K562 (cell line): Measurements from ENCODE around the gene INPP4B. TPM values are rescaled to one million over a fixed set of nuclear protein-coding genes. Genes with fewer than 3 reads are reported as not detected.

ENCODE experiments used
- ATAC-seq: fragments of 200-7000 bp; cut with Tn5 transposase; 3 replicates; pipeline ENCODE4 v1.9.1; 2020; ENCODE audit warnings: moderate library complexity
- BruUV-seq: library from RNA; stranded (reverse); fragments of 400-500 nt; replicated peaks from 2 replicates; lab custom pipeline; 2021; lab: Mats Ljungman, UMichigan
- CTCF ChIA-PET: fragments of 300-600 bp; formaldehyde crosslinking; extraction: SDS; loops from one replicate; lab custom pipeline; 2021; ENCODE audit warnings: low intra/inter-chr PET ratio; lab: Yijun Ruan, JAX
- POLR2A ChIA-PET: fragments of 300-600, 350-650 bp; sonication (Branson Sonifier 250); formaldehyde crosslinking; extraction: SDS; loops from one replicate; lab custom pipeline; 2021; ENCODE audit warnings: antibody characterized with exemption, inconsistent platforms; lab: Yijun Ruan, JAX
- DNase-seq, 4 experiments: peaks; one replicate each; pipeline versions ENCODE4 v3.0.0 to v3.0.0-alpha.2; 2011 to 2018; ENCODE audit warnings: low spot score in 3 of 4, mixed read lengths in 3 of 4; ENCODE audit errors: extremely low read depth in 1 of 4
- FAIRE-seq: peaks from 2 replicates; lab custom pipeline; 2011; peaks lifted over from hg19 to GRCh38; lab: Jason Lieb, UNC
- H2AFZ ChIP-seq: 2 replicates; pipeline ENCODE4 v1.6.0; 2011; ENCODE audit warnings: low read depth, low read length, control low read depth, inconsistent platforms
- H3K27ac ChIP-seq: fragments of 200-600 bp; 3 replicates; pipeline ENCODE4 v1.8.0; 2011; ENCODE audit warnings: low read depth, mild to moderate bottlenecking, control low read depth, inconsistent platforms, low read length, moderate library complexity, mixed read lengths; ENCODE audit errors: extremely low read depth
- H3K27me3 ChIP-seq, 2 experiments: fragments of 300-600 bp in 1 of 2; 2 replicates in 1 of 2; 3 replicates in 1 of 2; pipeline versions ENCODE4 v1.6.0 to v1.8.0; 2011; ENCODE audit warnings: inconsistent platforms in 2 of 2, low read length in 2 of 2, mild to moderate bottlenecking in 1 of 2, mixed read lengths in 1 of 2, moderate library complexity in 1 of 2; ENCODE audit not compliant: control insufficient read depth in 2 of 2, insufficient read depth in 2 of 2
- H3K36me3 ChIP-seq: fragments of 300-600 bp; 3 replicates; pipeline ENCODE4 v1.8.0; 2011; ENCODE audit warnings: mild to moderate bottlenecking, low read length, inconsistent platforms; ENCODE audit not compliant: control insufficient read depth, insufficient read depth
- H3K4me1 ChIP-seq, 2 experiments: fragments of 200-600 bp in 1 of 2; replicated peaks in 1 of 2; 2 replicates in 1 of 2; 3 replicates in 1 of 2; pipeline versions ENCODE4 v1.5.1 to v1.8.0; 2011; ENCODE audit warnings: inconsistent platforms in 2 of 2, low read length in 2 of 2, mild to moderate bottlenecking in 1 of 2, mixed read lengths in 1 of 2, moderate library complexity in 1 of 2; ENCODE audit not compliant: control insufficient read depth in 2 of 2, insufficient read depth in 2 of 2
- H3K4me2 ChIP-seq: 2 replicates; pipeline ENCODE4 v1.6.1; 2011; ENCODE audit warnings: low read length, control low read depth, inconsistent platforms, mixed read lengths; ENCODE audit not compliant: insufficient read depth
- H3K4me3 ChIP-seq: fragments of 200-600 bp; sonication (generic), shearing (Covaris generic); 2 replicates; pipeline ENCODE4 v1.5.1; 2016; ENCODE audit warnings: control low read depth, inconsistent platforms
- H3K79me2 ChIP-seq: fragments of 200-600 bp; 3 replicates; pipeline ENCODE4 v1.8.0; 2011; ENCODE audit warnings: low read length, inconsistent platforms; ENCODE audit not compliant: control insufficient read depth, insufficient read depth
- H3K9ac ChIP-seq, 2 experiments: 2 replicates each; pipeline versions ENCODE4 v1.6.0 to v1.6.1; 2011; ENCODE audit warnings: low read depth in 2 of 2, low read length in 2 of 2, control low read depth in 1 of 2, inconsistent platforms in 1 of 2, mild to moderate bottlenecking in 1 of 2, mixed read lengths in 1 of 2; ENCODE audit not compliant: insufficient read depth in 1 of 2
- H3K9me1 ChIP-seq: one replicate; pipeline ENCODE4 v1.6.0; 2011; ENCODE audit warnings: inconsistent platforms, mild to moderate bottlenecking, low read length, moderate library complexity; ENCODE audit not compliant: control insufficient read depth, insufficient read depth
- H3K9me3 ChIP-seq: replicated peaks from 2 replicates; pipeline ENCODE4 v1.5.1; 2011; ENCODE audit warnings: low read depth, low read length, inconsistent platforms; ENCODE audit not compliant: control insufficient read depth, insufficient read depth
- H4K20me1 ChIP-seq: replicated peaks from 2 replicates; pipeline ENCODE4 v1.6.1; 2011; ENCODE audit warnings: low read length, inconsistent platforms, mixed read lengths; ENCODE audit not compliant: control insufficient read depth, insufficient read depth
- BCOR ChIP-seq: fragments of 450-650 bp; IDR thresholded peaks from 2 replicates; pipeline ENCODE4 v1.6.1; 2016
- C11orf30 ChIP-seq: fragments of 450-650 bp; IDR thresholded peaks from 2 replicates; pipeline ENCODE4 v1.6.1; 2016; ENCODE audit warnings: low read depth, mild to moderate bottlenecking
- MAFK ChIP-seq: IDR thresholded peaks from 2 replicates; pipeline ENCODE4 v1.6.1; 2011; ENCODE audit warnings: low read length, improper control_type of control experiment
- NFATC3 ChIP-seq: fragments of 450-650 bp; IDR thresholded peaks from 2 replicates; pipeline ENCODE4 v1.6.1; 2017; ENCODE audit warnings: mild to moderate bottlenecking
- NFE2L1 ChIP-seq: fragments of 450-650 bp; IDR thresholded peaks from 2 replicates; pipeline ENCODE4 v1.6.1; 2016; ENCODE audit warnings: missing genetic modification characterization, low read depth, mild to moderate bottlenecking, missing compliant biosample characterization, moderate library complexity, borderline replicate concordance
- PBX2 ChIP-seq, 2 experiments: IDR thresholded peaks in 1 of 2; conservative IDR thresholded peaks in 1 of 2; 2 replicates each; pipeline ENCODE4 v1.6.1; 2016; ENCODE audit warnings: low read depth in 2 of 2, mild to moderate bottlenecking in 1 of 2, missing compliant biosample characterization in 1 of 2, missing genetic modification characterization in 1 of 2, moderate library complexity in 1 of 2
- SMAD2 ChIP-seq: fragments of 150-350 bp; IDR thresholded peaks from 2 replicates; pipeline ENCODE4 v1.6.1; 2014; ENCODE audit warnings: low read depth, mild to moderate bottlenecking, low read length
- STAT5B ChIP-seq: fragments of 250-450 bp; sonication (Bioruptor Pico); IDR thresholded peaks from 2 replicates; pipeline ENCODE4 v1.8.0; 2021; ENCODE audit warnings: mild to moderate bottlenecking, inconsistent platforms
- STAT6 ChIP-seq: sonication (generic); formaldehyde crosslinking; IDR thresholded peaks from 2 replicates; pipeline ENCODE4 v1.8.1; 2023; ENCODE audit warnings: mild to moderate bottlenecking, missing genetic modification reagents
- ZBTB1 ChIP-seq: sonication (generic); formaldehyde crosslinking; IDR thresholded peaks from 2 replicates; pipeline ENCODE4 v1.8.1; 2023; ENCODE audit warnings: missing genetic modification reagents, low read depth, mild to moderate bottlenecking, borderline replicate concordance
- ZBTB5 ChIP-seq: fragments of 450-650 bp; IDR thresholded peaks from 2 replicates; pipeline ENCODE4 v1.6.1; 2017; ENCODE audit warnings: antibody characterized with exemption
- ZNF232 ChIP-seq: sonication (generic); formaldehyde crosslinking; IDR thresholded peaks from 2 replicates; pipeline ENCODE4 v1.8.0; 2022; ENCODE audit warnings: mild to moderate bottlenecking, missing genetic modification reagents
- ZNF263 ChIP-seq: sonication (generic); formaldehyde crosslinking; IDR thresholded peaks from 2 replicates; pipeline ENCODE4 v1.8.0; 2022; ENCODE audit warnings: mild to moderate bottlenecking, missing genetic modification reagents, borderline replicate concordance
- ZNF75A ChIP-seq: fragments of 450-650 bp; formaldehyde crosslinking; IDR thresholded peaks from 2 replicates; pipeline ENCODE4 v1.4.0; 2020; ENCODE audit warnings: mild to moderate bottlenecking
- ZNF764 ChIP-seq: fragments of 250-450 bp; sonication (Bioruptor Pico); IDR thresholded peaks from 2 replicates; pipeline ENCODE4 v1.4.0; 2020; ENCODE audit warnings: low read depth, mild to moderate bottlenecking, moderate library complexity
- WGBS: fragments of 100-300 bp; shearing (Covaris generic); methylation state at CpG from one replicate; pipeline ENCODE4 v1.1.6; 2016; ENCODE audit warnings: low coverage, mixed read lengths; ENCODE audit not compliant: insufficient coverage; ENCODE audit errors: missing lambda C conversion rate; 5-methylcytosine and 5-hydroxymethylcytosine counted together
- in situ Hi-C: fragments of 300-500 bp; cut with MboI; formaldehyde crosslinking; loops from 4 replicates; pipeline ENCODE4 v1.15.0; 2018; ENCODE audit warnings: inconsistent platforms, mixed read lengths
- intact Hi-C: fragments of 100-400 bp; cut with micrococcal nuclease; formaldehyde crosslinking; loops from 2 replicates; pipeline ENCODE4 v1.14.2; 2022
- polyA plus RNA-seq, 8 experiments: library from polyadenylated mRNA; depleted of rRNA in 4 of 8; stranded (reverse) in 5 of 8; unstranded in 3 of 8; fragments of >200 nt; fragmentation: Nextera tagmentation in 2 of 8; fragmentation: Illumina TruSeq in 1 of 8; extraction: Ambion mirVana in 2 of 8; extraction: Trizol in 1 of 8; gene quantifications; 2 replicates each; pipeline versions ENCODE4 v1.2.1 to v1.2.3, GENCODE V29; 2011 to 2014; ENCODE audit warnings: inconsistent platforms in 1 of 8, missing spikeins in 1 of 8
- total RNA-seq, 7 experiments: library from RNA; depleted of rRNA in 6 of 7; stranded (reverse); fragments of >200 nt in 6 of 7; fragmentation: Illumina TruSeq in 2 of 7; extraction: Trizol in 2 of 7; gene quantifications; 2 replicates each; pipeline versions ENCODE4 v1.2.1 to v1.2.3, GENCODE V29; 2011 to 2021; ENCODE audit warnings: low replicate concordance in 1 of 7

INPP4B gene
- total and polyA plus RNA-seq, 9 of the 15 experiments (the other 6 are each of a cell fraction or from before 2014, with no cell fraction given), result 0.04 to 0.11 TPM; not detected in 7

GRCh38 chr4:142528433-142528832 lies 317.7 kb downstream of the INPP4B start:
- in situ Hi-C loops (no loop called here), intact Hi-C loops (no loop called here)
- DNase-seq (no peak), FAIRE-seq (no peak), ATAC-seq (no peak)
- no peak overlapping the region for H2AFZ ChIP-seq
- no peak overlapping the region for H3K4me2 ChIP-seq
- H3K27me3 ChIP-seq, result no peaks in the 10 kb centered on the region
- H3K27ac ChIP-seq, result no peak overlapping the region
- H3K4me1 ChIP-seq, result no peaks in the 10 kb centered on the region
- no peak overlapping the region for H3K9ac ChIP-seq
- BruUV-seq, result no TSS peak
- POLR2A ChIA-PET, result no interaction called here
- H3K79me2 ChIP-seq, result no peaks in the 10 kb centered on the region
- H3K9me3 ChIP-seq, result no peaks in the 10 kb centered on the region
- H3K36me3 ChIP-seq, result no peaks in the 10 kb centered on the region
- H3K4me3 ChIP-seq, result no peak overlapping the region
- no peaks in the 10 kb centered on the region for H4K20me1 ChIP-seq
- 0% methylated on average over 1 of the region's 1 CpG for WGBS
- H3K9me1 ChIP-seq, result no peaks in the 10 kb centered on the region
- CTCF ChIA-PET, result no interaction called here
- TF ChIP-seq C11orf30 (no peak), ZBTB5 (no peak), BCOR (no peak), STAT5B (CRISPR knock-in tag) (no peak), PBX2 (CRISPR knock-in tag; IDR thresholded peaks at IDR 0.05; ENCODE audit: low read depth) (no peak), PBX2 (tag; conservative IDR thresholded peaks at IDR 0.05; ENCODE audit: low read depth) (no peak), ZNF232 (CRISPR knock-in tag) (no peak), NFATC3 (no peak), NFE2L1 (tag) (no peak), ZNF75A (CRISPR knock-in tag) (no peak), SMAD2 (no peak), ZNF764 (CRISPR knock-in tag) (no peak), ZNF263 (CRISPR knock-in tag) (no peak), MAFK (no peak), STAT6 (CRISPR knock-in tag) (no peak), ZBTB1 (CRISPR knock-in tag) (no peak)
